CD4-positive, alpha-beta T cell (primary cell): ENCODE measurements around the gene TMEM200B. TPM values are rescaled to one million over a fixed set of nuclear protein-coding genes. Genes with fewer than 3 reads are reported as not detected.

Experiments used
- ATAC-seq: fragments of 200-7000 bp; cut with Tn5 transposase; one replicate; pipeline ENCODE4 v1.10.0; 2022; ENCODE audit warnings: mild to moderate bottlenecking; ENCODE audit not compliant: poor library complexity
- CTCF ChIA-PET: fragments of 350-600 bp; sonication (Branson Sonifier 250); formaldehyde crosslinking; loops from one replicate; lab custom pipeline; 2021; ENCODE audit warnings: antibody characterized with exemption, inconsistent platforms; lab: Charles Lee
- POLR2A ChIA-PET: fragments of 350-600 bp; sonication (Branson Sonifier 250); formaldehyde crosslinking; loops from one replicate; lab custom pipeline; 2021; ENCODE audit warnings: antibody characterized with exemption, inconsistent platforms; lab: Charles Lee
- DNase-seq, 14 experiments: peaks; one replicate each; pipeline ENCODE4 v3.0.0-alpha.2; 2013 to 2020; ENCODE audit warnings: mixed read lengths in 2 of 14
- H3K27ac ChIP-seq, 2 donors: one replicate each; pipeline versions ENCODE4 v1.5.1 to v1.7.0; 2013; ENCODE audit warnings: low read length in 2 of 2, low read depth in 1 of 2, mild to moderate bottlenecking in 1 of 2
- H3K27me3 ChIP-seq, 2 experiments: 1 replicate in 1 of 2; 2 replicates in 1 of 2; pipeline versions ENCODE4 v1.6.1 to v1.7.0; 2013; ENCODE audit warnings: low read length in 2 of 2, control low read depth in 1 of 2, mild to moderate bottlenecking in 1 of 2, moderate library complexity in 1 of 2; ENCODE audit not compliant: insufficient read depth in 2 of 2, control insufficient read depth in 1 of 2
- H3K36me3 ChIP-seq: one replicate; pipeline ENCODE4 v1.6.1; 2013; ENCODE audit warnings: low read length, control low read depth; ENCODE audit not compliant: insufficient read depth
- H3K4me1 ChIP-seq: one replicate; pipeline ENCODE4 v1.6.1; 2013; ENCODE audit warnings: low read length, control low read depth; ENCODE audit not compliant: insufficient read depth
- H3K4me3 ChIP-seq: one replicate; pipeline ENCODE4 v1.5.1; 2013; ENCODE audit warnings: mild to moderate bottlenecking, low read length, moderate library complexity
- H3K9me3 ChIP-seq, 2 experiments: 1 replicate in 1 of 2; 2 replicates in 1 of 2; pipeline versions ENCODE4 v1.6.1 to v1.7.0; 2013; ENCODE audit warnings: low read length in 2 of 2, mild to moderate bottlenecking in 2 of 2, control low read depth in 1 of 2, moderate library complexity in 1 of 2; ENCODE audit not compliant: control insufficient read depth in 1 of 2, insufficient read depth in 1 of 2
- H3K27ac Mint-ChIP-seq: one replicate; pipeline ENCODE4 v1.8.0; 2020; ENCODE audit warnings: mixed read lengths
- H3K27me3 Mint-ChIP-seq: one replicate; pipeline ENCODE4 v1.8.0; 2021; ENCODE audit warnings: mixed read lengths
- H3K36me3 Mint-ChIP-seq: one replicate; pipeline ENCODE4 v1.8.0; 2021; ENCODE audit warnings: low read depth, mixed read lengths
- H3K4me1 Mint-ChIP-seq: one replicate; pipeline ENCODE4 v1.8.0; 2021; ENCODE audit warnings: low read depth, mixed read lengths
- H3K4me3 Mint-ChIP-seq: one replicate; pipeline ENCODE4 v1.8.0; 2020; ENCODE audit warnings: mild to moderate bottlenecking, mixed read lengths
- H3K9me3 Mint-ChIP-seq: one replicate; pipeline ENCODE4 v1.8.0; 2020; ENCODE audit warnings: mixed read lengths
- intact Hi-C, 2 experiments: fragments of 100-400 bp; cut with DNase I in 1 of 2; cut with micrococcal nuclease in 1 of 2; formaldehyde crosslinking; loops; one replicate each; pipeline versions ENCODE4 v1.15.1 to v1.9.0; 2023 to 2025; cut with DNase I, micrococcal nuclease
- total RNA-seq, 174 experiments: library from RNA in 2 of 174; stranded (reverse) in 2 of 174; gene quantifications; one replicate each; pipeline ENCODE4 v1.2.3 and lab custom pipeline; 2021 to 2026
- TF ChIP-seq, protein P1 (sequence below): fragments of 200-600 bp; IDR thresholded peaks from one replicate; pipeline ENCODE4 v1.8.0; 2022; ENCODE audit warnings: antibody characterized with exemption, mild to moderate bottlenecking

The TMEM200B gene
- total RNA-seq, 2 experiments from 2014 or later = not detected

GRCh38 chr1:29166291-29166878 lies 42.7 kb upstream of the TMEM200B start:
- no peaks in the 10 kb centered on the region for H3K27me3 ChIP-seq
- CTCF ChIA-PET = no interaction called here

DNA sequence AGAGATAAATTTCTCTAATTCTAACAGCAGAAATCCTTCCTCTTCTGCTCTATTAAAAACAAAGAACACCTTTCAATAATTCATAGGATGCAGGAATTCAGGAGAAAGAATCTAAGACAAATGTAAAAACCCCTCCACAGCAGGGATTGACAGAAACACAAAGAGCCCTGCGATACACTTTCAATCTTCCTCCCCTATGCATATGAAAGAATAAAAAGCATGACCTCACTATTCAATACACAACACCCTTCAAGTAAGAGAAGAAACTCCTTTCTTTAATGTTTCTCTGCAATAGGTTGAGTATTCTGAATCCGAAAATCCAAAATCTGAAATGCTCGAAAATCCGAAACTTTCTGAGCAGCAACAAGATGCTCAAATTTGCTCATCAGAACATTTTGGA lies 40.9 kb upstream of the TMEM200B start:
- no peak overlapping the region for H3K27ac Mint-ChIP-seq
- H3K27me3 Mint-ChIP-seq = no peaks in the 10 kb centered on the region
- Histone ChIP-seq H3K4me3 (no peak overlapping the region), H3K4me1 (peaks cover 13% of the 10 kb centered on the region), H3K27ac (no peak overlapping the region), H3K27me3 (no peaks in the 10 kb centered on the region), H3K36me3 (peaks cover 80% of the 10 kb centered on the region), H3K9me3 (no peaks in the 10 kb centered on the region)
- H3K36me3 Mint-ChIP-seq = peaks cover 81% of the 10 kb centered on the region
- no peak for ATAC-seq
- peaks cover 79% of the 10 kb centered on the region for H3K4me1 Mint-ChIP-seq
- POLR2A ChIA-PET = no interaction called here
- no peak overlapping the region for H3K4me3 Mint-ChIP-seq
- no peak for DNase-seq
- no peaks in the 10 kb centered on the region for H3K9me3 Mint-ChIP-seq
- TF ChIP-seq, protein P1, sequence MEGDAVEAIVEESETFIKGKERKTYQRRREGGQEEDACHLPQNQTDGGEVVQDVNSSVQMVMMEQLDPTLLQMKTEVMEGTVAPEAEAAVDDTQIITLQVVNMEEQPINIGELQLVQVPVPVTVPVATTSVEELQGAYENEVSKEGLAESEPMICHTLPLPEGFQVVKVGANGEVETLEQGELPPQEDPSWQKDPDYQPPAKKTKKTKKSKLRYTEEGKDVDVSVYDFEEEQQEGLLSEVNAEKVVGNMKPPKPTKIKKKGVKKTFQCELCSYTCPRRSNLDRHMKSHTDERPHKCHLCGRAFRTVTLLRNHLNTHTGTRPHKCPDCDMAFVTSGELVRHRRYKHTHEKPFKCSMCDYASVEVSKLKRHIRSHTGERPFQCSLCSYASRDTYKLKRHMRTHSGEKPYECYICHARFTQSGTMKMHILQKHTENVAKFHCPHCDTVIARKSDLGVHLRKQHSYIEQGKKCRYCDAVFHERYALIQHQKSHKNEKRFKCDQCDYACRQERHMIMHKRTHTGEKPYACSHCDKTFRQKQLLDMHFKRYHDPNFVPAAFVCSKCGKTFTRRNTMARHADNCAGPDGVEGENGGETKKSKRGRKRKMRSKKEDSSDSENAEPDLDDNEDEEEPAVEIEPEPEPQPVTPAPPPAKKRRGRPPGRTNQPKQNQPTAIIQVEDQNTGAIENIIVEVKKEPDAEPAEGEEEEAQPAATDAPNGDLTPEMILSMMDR = no peak
- intact Hi-C loops = no loop called here
- CTCF ChIA-PET = no interaction called here

More at GRCh38 chr1:29166291-29166878, 42.7 kb upstream of the TMEM200B start:
- peaks cover 25% of the 10 kb centered on the region for H3K4me1 ChIP-seq
- H3K36me3 Mint-ChIP-seq = peaks cover 82% of the 10 kb centered on the region
- ATAC-seq (no peak), DNase-seq (no peak)
- H3K4me3 ChIP-seq = no peak overlapping the region
- no peaks in the 10 kb centered on the region for H3K27me3 Mint-ChIP-seq
- H3K36me3 ChIP-seq = peaks cover 63% of the 10 kb centered on the region
- TF ChIP-seq, protein P1 = no peak
- peak overlapping the region; percentile 58 for H3K27ac Mint-ChIP-seq
- peaks cover 87% of the 10 kb centered on the region for H3K4me1 Mint-ChIP-seq
- no peak overlapping the region for H3K27ac ChIP-seq
- POLR2A ChIA-PET = interaction anchor here (3.1 kb wide), 1 partner anchor 15 kb away, joined by 19 read pairs; the partner anchor contains the start of gene SRSF4
- no peaks in the 10 kb centered on the region for H3K9me3 ChIP-seq
- H3K4me3 Mint-ChIP-seq = no peak overlapping the region
- intact Hi-C loops = no loop called here
- no peaks in the 10 kb centered on the region for H3K9me3 Mint-ChIP-seq

GRCh38 chr1:29162476-29163138 lies 38.9 kb upstream of the TMEM200B start:
- no peak overlapping the region for H3K27ac ChIP-seq
- TF ChIP-seq, protein P1 = no peak
- POLR2A ChIA-PET = no interaction called here
- Mint-ChIP-seq H3K9me3 (no peaks in the 10 kb centered on the region), H3K4me3 (no peak overlapping the region), H3K27ac (no peak overlapping the region), H3K36me3 (peaks cover 81% of the 10 kb centered on the region), H3K27me3 (no peaks in the 10 kb centered on the region), H3K4me1 (peaks cover 64% of the 10 kb centered on the region)
- H3K4me1 ChIP-seq = peaks cover 13% of the 10 kb centered on the region
- ATAC-seq (no peak), DNase-seq (no peak)
- no peaks in the 10 kb centered on the region for H3K27me3 ChIP-seq
- CTCF ChIA-PET = no interaction called here
- H3K9me3 ChIP-seq = no peaks in the 10 kb centered on the region
- intact Hi-C loops = no loop called here
- H3K36me3 ChIP-seq = peaks cover 84% of the 10 kb centered on the region
- no peak overlapping the region for H3K4me3 ChIP-seq
